Hair follicular keratinocyte (primary cell): ENCODE data around the gene SPTSSA. TPM values are rescaled to one million over a fixed set of nuclear protein-coding genes. Genes with fewer than 3 reads are reported as not detected.

Source experiments
- total RNA-seq: library from RNA; depleted of rRNA; stranded (reverse); fragments of >200 nt; gene quantifications from 2 replicates; pipeline ENCODE4 v1.2.3, GENCODE V29; 2015

The SPTSSA gene
- total RNA-seq = 10.1 and 13.4 TPM in 2 replicates

DNA sequence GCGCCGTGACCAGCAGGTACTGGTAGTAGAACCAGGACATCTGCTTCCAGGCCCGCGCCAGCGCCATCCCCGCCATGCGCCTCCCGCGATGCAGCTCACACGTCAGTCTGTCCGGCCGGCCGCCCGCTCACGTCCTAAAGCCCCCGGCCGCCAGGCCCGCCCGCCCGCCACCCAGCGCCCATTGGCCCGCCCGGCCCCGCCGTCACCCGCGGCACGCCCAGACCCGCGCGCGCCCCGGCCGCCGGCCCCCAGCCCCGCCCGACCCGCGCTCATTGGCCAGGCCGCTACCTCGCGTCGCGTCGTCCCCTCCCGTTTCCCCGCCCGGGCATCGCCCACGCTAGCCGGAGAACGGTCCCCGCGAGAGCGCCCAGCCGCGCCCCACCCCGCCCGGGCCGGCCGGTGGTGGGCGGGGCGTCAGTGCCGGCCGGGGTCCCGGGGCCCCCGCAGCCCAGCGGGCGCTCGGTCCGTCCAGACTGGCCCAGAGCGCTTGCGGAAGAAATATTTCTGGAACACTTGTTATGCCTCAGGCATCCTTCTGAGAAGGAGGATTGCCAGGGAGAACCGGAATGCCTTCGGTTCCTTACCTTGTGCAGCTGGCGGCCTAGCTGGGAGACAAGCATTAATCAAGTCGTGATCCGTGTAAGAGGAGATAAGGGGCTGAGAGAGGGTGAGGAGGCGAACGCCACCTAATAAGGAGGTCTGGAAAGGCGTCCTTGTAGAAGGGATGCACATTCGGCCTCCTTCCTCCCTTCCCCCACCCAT lies at the start of gene SPTSSA:
Gene SPTSSA, minus strand, starts transcription at position 109 of the 762 bp plus-strand sequence. Its CDS starts 33 bp downstream, at position 76.

Other genes with a start within 250 kb of the SPTSSA start
- gene EAPP, start 77.5 kb upstream of the SPTSSA start, total RNA-seq = 20.4 and 24.1 TPM in 2 replicates
- 99.9 and 114 TPM in 2 replicates for gene SNX6, start 167.9 kb upstream of the SPTSSA start, total RNA-seq